Adrenal gland (tissue), 12 donors: ENCODE measurements around the gene DLG2. TPM values are rescaled to one million over a fixed set of nuclear protein-coding genes. Genes with fewer than 3 reads are reported as not detected.

Experiments
- DNase-seq, 7 donors: peaks; one replicate each; pipeline ENCODE4 v3.0.0-alpha.2; 2019 to 2020
- H3K27ac ChIP-seq, 5 donors: fragments of 200-600 bp; sonication (generic) in 4 of 5; 1 replicate in 3 of 5; 2 replicates in 2 of 5; pipeline versions ENCODE4 v1.5.1 to v1.8.0; 2016 to 2020; ENCODE audit warnings: mild to moderate bottlenecking in 1 of 5
- H3K27me3 ChIP-seq: fragments of 200-600 bp; 2 replicates; pipeline ENCODE4 v1.8.0; 2021
- H3K36me3 ChIP-seq, 2 donors: fragments of 200-600 bp; replicated peaks in 1 of 2; 1 replicate in 1 of 2; 2 replicates in 1 of 2; pipeline versions ENCODE4 v1.5.1 to v1.8.0; 2018 to 2022
- H3K4me1 ChIP-seq, 2 donors: fragments of 200-600 bp; replicated peaks in 1 of 2; 1 replicate in 1 of 2; 2 replicates in 1 of 2; pipeline versions ENCODE4 v1.5.1 to v1.8.0; 2018 to 2021
- H3K4me3 ChIP-seq, 4 donors: fragments of 200-600 bp; sonication (generic) in 3 of 4; one replicate each; pipeline ENCODE4 v1.5.1; 2016 to 2018
- H3K9me3 ChIP-seq, 3 donors: fragments of 200-600 bp; sonication (generic) in 1 of 3; replicated peaks in 1 of 3; 1 replicate in 2 of 3; 2 replicates in 1 of 3; pipeline versions ENCODE4 v1.5.1 to v1.8.0; 2016 to 2021
- POLR2A ChIP-seq, 2 donors: fragments of 450-650 bp; IDR thresholded peaks; one replicate each; pipeline ENCODE4 v1.6.1; 2017; ENCODE audit warnings: antibody characterized with exemption in 2 of 2, mild to moderate bottlenecking in 2 of 2, moderate library complexity in 1 of 2
- WGBS, 4 donors: extraction: QIAGEN DNeasy Blood & Tissue Kit in 2 of 4; methylation state at CpG; one replicate each; pipeline versions ENCODE4 v1.1.5 to v1.1.7; 2013 to 2017; 5-methylcytosine and 5-hydroxymethylcytosine counted together
- intact Hi-C, 2 donors: fragments of 100-400 bp; cut with DNase I; formaldehyde crosslinking; loops; one replicate each; pipeline versions ENCODE4 v1.14.1 to v1.15.0; 2022 to 2023
- polyA plus RNA-seq, 3 donors: library from polyadenylated mRNA; stranded (reverse); fragments of 200-250 nt in 2 of 3; fragments of 350-450 nt in 1 of 3; fragmentation: Illumina TruSeq in 1 of 3; extraction: RNeasy Lipid Tissue Mini Kit (QIAGEN cat#74804) in 1 of 3; gene quantifications; one replicate each; pipeline ENCODE4 v1.2.3, GENCODE V29; 2013 to 2014
- total RNA-seq, 9 donors: library from RNA; depleted of rRNA in 4 of 9; stranded (reverse); fragments of >200 nt in 4 of 9; fragments of 120-200 nt in 1 of 9; fragmentation: NEBNext Ultra II Directional in 1 of 9; extraction: Animal tissue kit (Norgen Biotek cat#: 25700) in 1 of 9; gene quantifications; one replicate each; pipeline versions ENCODE4 v1.1.0 to v1.2.4, GENCODE V29; 2013 to 2023
- TF ChIP-seq, protein P1 (sequence below), 6 experiments: fragments of 450-650 bp in 4 of 6; fragments of 200-600 bp in 2 of 6; sonication (generic) in 1 of 6; IDR thresholded peaks; 1 replicate in 5 of 6; 2 replicates in 1 of 6; pipeline versions ENCODE4 v1.5.1 to v1.8.0; 2016 to 2021; ENCODE audit warnings: antibody characterized with exemption in 6 of 6, mild to moderate bottlenecking in 2 of 6, moderate library complexity in 1 of 6
- donor health status: healthy with polysubstance abuse.
- donor health status: Bipolar disorder and iron deficiency.
- donor health status: DM: yes; HTN: yes; CAD: no.
- donor health status: DM: no; HTN: no; CAD: no.
- donor health status: DM: no; HTN: no; CAD: no.
- donor health status: DM: yes; HTN: yes; CAD: no.

The DLG2 gene
- total and polyA plus RNA-seq, 12 donors, result 8.3 to 101 (median 37.5) TPM

DNA sequence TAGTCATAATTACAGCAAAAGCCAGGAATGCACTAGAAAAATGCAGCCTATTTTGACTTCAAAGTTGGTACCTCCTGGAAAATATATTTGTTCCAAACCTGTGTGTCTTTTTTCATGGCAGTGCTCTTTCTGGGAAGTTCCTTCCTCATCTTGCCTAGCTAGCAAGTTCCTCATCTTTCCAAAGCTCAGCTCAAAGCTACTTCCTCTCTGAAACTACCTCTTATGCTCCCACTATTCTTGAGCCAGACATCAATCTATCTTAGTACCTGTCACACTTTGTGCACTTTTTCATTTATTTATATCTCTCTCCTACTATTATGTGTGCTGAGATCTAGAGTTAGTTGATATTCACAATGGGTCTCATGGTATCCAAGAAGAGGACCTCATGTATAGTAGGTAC, 2149.4 kb downstream of the DLG2 start:
- Histone ChIP-seq H3K36me3 (no peaks in the 10 kb centered on the region), H3K27ac (no peak overlapping the region), H3K4me3 (no peak overlapping the region), H3K27me3 (no peaks in the 10 kb centered on the region), H3K9me3 (no peaks in the 10 kb centered on the region), H3K4me1 (no peaks in the 10 kb centered on the region)
- intact Hi-C loops, result no loop called here
- no peak for DNase-seq
- no peak for TF ChIP-seq POLR2A (IDR thresholded peaks at IDR 0.05)
- TF ChIP-seq, protein P1, sequence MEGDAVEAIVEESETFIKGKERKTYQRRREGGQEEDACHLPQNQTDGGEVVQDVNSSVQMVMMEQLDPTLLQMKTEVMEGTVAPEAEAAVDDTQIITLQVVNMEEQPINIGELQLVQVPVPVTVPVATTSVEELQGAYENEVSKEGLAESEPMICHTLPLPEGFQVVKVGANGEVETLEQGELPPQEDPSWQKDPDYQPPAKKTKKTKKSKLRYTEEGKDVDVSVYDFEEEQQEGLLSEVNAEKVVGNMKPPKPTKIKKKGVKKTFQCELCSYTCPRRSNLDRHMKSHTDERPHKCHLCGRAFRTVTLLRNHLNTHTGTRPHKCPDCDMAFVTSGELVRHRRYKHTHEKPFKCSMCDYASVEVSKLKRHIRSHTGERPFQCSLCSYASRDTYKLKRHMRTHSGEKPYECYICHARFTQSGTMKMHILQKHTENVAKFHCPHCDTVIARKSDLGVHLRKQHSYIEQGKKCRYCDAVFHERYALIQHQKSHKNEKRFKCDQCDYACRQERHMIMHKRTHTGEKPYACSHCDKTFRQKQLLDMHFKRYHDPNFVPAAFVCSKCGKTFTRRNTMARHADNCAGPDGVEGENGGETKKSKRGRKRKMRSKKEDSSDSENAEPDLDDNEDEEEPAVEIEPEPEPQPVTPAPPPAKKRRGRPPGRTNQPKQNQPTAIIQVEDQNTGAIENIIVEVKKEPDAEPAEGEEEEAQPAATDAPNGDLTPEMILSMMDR (IDR thresholded peaks at IDR 0.05), result no peak

DNA sequence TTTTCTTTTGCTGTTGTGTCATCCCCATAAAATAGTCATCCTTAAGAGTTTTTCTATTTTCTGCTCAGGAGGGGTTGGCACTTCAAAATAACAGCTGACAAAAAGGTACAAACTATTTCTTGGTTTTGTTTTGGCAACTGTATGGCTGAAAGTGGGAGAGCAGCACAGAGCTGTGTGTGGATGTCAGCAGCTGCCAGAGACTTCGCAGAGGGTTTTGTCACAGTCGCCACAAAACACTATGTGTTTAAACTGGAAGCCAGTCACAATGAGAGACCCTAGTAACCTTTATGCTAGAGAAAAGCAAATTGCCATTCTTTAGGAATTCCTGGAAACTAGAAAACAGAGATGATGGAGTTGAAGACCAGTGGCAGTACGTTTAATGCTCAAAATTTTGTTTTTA, 2151.4 kb downstream of the DLG2 start:
- H3K36me3 ChIP-seq, result no peaks in the 10 kb centered on the region
- H3K9me3 ChIP-seq, result no peaks in the 10 kb centered on the region
- WGBS, 4 donors, result 85 to 89% (median 85%) methylated on average over 3 of the region's 3 CpGs
- H3K4me3 ChIP-seq, result no peak overlapping the region
- no peaks in the 10 kb centered on the region for H3K27me3 ChIP-seq
- no peak overlapping the region for H3K27ac ChIP-seq
- DNase-seq, result no peak
- intact Hi-C loops, result no loop called here
- TF ChIP-seq, protein P1 (IDR thresholded peaks at IDR 0.05), result no peak
- TF ChIP-seq POLR2A (IDR thresholded peaks at IDR 0.05), result no peak
- H3K4me1 ChIP-seq, result no peaks in the 10 kb centered on the region

DNA sequence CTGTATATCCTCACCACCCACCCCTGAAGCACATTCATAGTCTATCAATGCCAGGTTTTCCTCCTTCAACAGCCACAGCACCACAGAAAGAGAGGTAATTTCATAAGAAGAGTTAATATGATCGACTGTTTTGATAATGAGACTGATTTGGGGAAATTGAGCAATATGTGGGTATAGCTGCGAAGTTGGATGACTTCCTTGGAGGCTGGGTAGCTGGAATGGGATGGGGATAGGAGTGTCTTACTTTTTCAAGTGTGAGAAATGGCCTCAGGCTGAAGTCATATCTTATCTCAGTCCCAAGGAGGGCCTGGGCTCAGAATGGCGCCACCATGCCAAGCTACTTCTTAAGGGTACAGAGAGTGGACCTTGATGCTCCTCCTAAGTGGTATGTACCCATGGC, 2153.4 kb downstream of the DLG2 start:
- intact Hi-C loops, result no loop called here
- no peaks in the 10 kb centered on the region for H3K36me3 ChIP-seq
- TF ChIP-seq, protein P1 (IDR thresholded peaks at IDR 0.05), result no peak
- no peak for TF ChIP-seq POLR2A (IDR thresholded peaks at IDR 0.05)
- no peaks in the 10 kb centered on the region for H3K27me3 ChIP-seq
- no peaks in the 10 kb centered on the region for H3K9me3 ChIP-seq
- H3K4me3 ChIP-seq, result no peak overlapping the region
- no peak for DNase-seq
- H3K4me1 ChIP-seq, result no peaks in the 10 kb centered on the region
- WGBS, 4 donors, result 82 to 94% (median 86%) methylated on average over 3 of the region's 3 CpGs
- H3K27ac ChIP-seq, result no peak overlapping the region

DNA sequence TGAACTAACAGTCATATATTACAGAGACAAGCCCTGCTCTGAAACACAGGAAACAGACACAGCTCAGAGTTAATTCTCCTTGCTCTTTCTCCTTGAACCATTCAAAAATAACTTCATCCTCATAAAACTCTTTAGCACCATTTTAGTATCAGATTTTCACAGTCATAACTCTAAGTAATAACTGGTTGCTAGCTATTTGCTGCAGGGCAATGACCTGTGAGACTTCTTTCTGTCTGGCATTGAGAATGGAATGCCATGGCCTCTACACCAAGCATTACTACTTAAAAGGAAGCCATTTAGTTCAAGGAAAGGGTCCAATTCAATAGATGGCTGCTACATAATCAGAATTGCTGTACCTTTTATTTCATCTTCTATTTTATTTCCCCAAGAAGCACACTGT, 2154.3 kb downstream of the DLG2 start:
- no peaks in the 10 kb centered on the region for H3K4me1 ChIP-seq
- TF ChIP-seq, protein P1 (IDR thresholded peaks at IDR 0.05), result no peak
- no peak for TF ChIP-seq POLR2A (IDR thresholded peaks at IDR 0.05)
- intact Hi-C loops, result no loop called here
- H3K27ac ChIP-seq, result no peak overlapping the region
- H3K9me3 ChIP-seq, result no peaks in the 10 kb centered on the region
- no peak for DNase-seq
- H3K27me3 ChIP-seq, result no peaks in the 10 kb centered on the region
- H3K36me3 ChIP-seq, result no peaks in the 10 kb centered on the region
- no peak overlapping the region for H3K4me3 ChIP-seq
